Measurements from ENCODE around the gene CRYL1.

The CRYL1 gene

GRCh38 chr13:20465218-20465879 is 60.3 kb downstream of the CRYL1 start:
- H3K27ac ChIP-seq: no peak overlapping the region
- no peak for TF ChIP-seq CTCF (conservative IDR thresholded peaks at IDR 0.05)
- no peak for TF ChIP-seq ZFX (IDR thresholded peaks at IDR 0.05)

- no peak for TF ChIP-seq CTCF (conservative IDR thresholded peaks at IDR 0.05)
- no peak for TF ChIP-seq ZFX (IDR thresholded peaks at IDR 0.05)
- H3K27ac ChIP-seq: no peak overlapping the region
Measured at GRCh38 chr13:20462921-20463320, 62.7 kb downstream of the CRYL1 start.

GRCh38 chr13:20462533-20462915 is 63.1 kb downstream of the CRYL1 start:
- no peak for TF ChIP-seq CTCF (conservative IDR thresholded peaks at IDR 0.05)
- no peak for TF ChIP-seq ZFX (IDR thresholded peaks at IDR 0.05)
- H3K27ac ChIP-seq: no peak overlapping the region

- TF ChIP-seq CTCF (conservative IDR thresholded peaks at IDR 0.05) (no peak), ZFX (IDR thresholded peaks at IDR 0.05) (no peak)
- H3K27ac ChIP-seq: no peak overlapping the region
Measured at GRCh38 chr13:20461860-20462532, 63.7 kb downstream of the CRYL1 start.

- H3K27ac ChIP-seq: no peak overlapping the region
- TF ChIP-seq CTCF (conservative IDR thresholded peaks at IDR 0.05) (no peak), ZFX (IDR thresholded peaks at IDR 0.05) (no peak)
Measured at GRCh38 chr13:20461481-20461859, 64.2 kb downstream of the CRYL1 start.

- no peak overlapping the region for H3K27ac ChIP-seq
- TF ChIP-seq ZFX (IDR thresholded peaks at IDR 0.05): no peak
- TF ChIP-seq CTCF (conservative IDR thresholded peaks at IDR 0.05): no peak
Measured at GRCh38 chr13:20460761-20461160, 64.9 kb downstream of the CRYL1 start.

- TF ChIP-seq CTCF (conservative IDR thresholded peaks at IDR 0.05): no peak
- TF ChIP-seq ZFX (IDR thresholded peaks at IDR 0.05): no peak
- no peak overlapping the region for H3K27ac ChIP-seq
Measured at GRCh38 chr13:20457670-20458069, 68.0 kb downstream of the CRYL1 start.

Measured in C4-2B (cell line).